WI38 (cell line): Measurements from ENCODE around the gene HSPA12A.

ENCODE experiments used
- H3K4me3 ChIP-seq: 2 replicates; pipeline ENCODE4 v1.5.1; 2011; ENCODE audit warnings: low read depth, mild to moderate bottlenecking, control low read depth, low read length
- TF ChIP-seq, protein P1 (sequence below): IDR thresholded peaks from 2 replicates; pipeline ENCODE4 v1.5.1; 2012; ENCODE audit warnings: low read depth, mild to moderate bottlenecking, control low read depth, low read length

Gene HSPA12A

DNA sequence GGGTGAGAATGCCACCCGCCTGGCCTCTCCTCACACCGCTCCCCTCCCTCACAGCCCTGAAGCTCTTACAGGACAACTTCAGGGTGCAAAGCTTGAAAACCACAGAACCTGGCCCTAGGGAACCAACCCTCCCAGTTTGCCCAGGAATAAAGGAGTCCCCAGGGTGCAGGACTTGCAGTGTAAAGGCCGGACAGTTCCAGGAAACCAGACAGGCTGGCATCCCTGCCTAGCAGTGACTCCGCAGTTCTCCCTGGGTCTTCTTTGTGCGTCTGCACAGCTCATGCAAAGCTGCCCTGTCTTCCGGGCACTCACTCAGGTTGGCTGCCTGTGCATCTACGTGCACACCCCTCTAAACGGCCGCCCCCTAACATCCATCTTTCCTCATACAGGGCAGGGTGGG, 36.1 kb downstream of the HSPA12A start:
- TF ChIP-seq, protein P1, sequence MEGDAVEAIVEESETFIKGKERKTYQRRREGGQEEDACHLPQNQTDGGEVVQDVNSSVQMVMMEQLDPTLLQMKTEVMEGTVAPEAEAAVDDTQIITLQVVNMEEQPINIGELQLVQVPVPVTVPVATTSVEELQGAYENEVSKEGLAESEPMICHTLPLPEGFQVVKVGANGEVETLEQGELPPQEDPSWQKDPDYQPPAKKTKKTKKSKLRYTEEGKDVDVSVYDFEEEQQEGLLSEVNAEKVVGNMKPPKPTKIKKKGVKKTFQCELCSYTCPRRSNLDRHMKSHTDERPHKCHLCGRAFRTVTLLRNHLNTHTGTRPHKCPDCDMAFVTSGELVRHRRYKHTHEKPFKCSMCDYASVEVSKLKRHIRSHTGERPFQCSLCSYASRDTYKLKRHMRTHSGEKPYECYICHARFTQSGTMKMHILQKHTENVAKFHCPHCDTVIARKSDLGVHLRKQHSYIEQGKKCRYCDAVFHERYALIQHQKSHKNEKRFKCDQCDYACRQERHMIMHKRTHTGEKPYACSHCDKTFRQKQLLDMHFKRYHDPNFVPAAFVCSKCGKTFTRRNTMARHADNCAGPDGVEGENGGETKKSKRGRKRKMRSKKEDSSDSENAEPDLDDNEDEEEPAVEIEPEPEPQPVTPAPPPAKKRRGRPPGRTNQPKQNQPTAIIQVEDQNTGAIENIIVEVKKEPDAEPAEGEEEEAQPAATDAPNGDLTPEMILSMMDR: no peak
- no peak overlapping the region for H3K4me3 ChIP-seq

DNA sequence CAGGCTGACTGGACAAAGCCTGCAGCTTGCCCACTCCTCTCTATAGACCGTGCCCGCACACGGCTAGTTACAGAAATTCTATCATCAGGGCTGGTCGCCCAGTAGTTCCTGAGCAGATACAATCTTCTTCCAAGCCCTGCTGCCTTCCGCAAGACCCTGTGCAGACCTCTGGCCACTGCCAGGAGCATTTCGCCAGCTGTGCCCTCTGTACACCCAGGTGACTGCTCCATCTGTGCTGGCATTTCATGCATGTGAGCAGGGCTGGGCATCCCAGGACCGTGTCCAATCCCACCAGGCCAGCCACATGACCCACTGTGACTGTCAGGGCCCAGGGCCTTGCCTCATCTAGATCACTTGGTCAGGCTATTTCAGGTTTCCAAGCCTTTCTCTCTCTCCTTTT, 36.9 kb downstream of the HSPA12A start:
- no peak overlapping the region for H3K4me3 ChIP-seq
- TF ChIP-seq, protein P1: no peak

DNA sequence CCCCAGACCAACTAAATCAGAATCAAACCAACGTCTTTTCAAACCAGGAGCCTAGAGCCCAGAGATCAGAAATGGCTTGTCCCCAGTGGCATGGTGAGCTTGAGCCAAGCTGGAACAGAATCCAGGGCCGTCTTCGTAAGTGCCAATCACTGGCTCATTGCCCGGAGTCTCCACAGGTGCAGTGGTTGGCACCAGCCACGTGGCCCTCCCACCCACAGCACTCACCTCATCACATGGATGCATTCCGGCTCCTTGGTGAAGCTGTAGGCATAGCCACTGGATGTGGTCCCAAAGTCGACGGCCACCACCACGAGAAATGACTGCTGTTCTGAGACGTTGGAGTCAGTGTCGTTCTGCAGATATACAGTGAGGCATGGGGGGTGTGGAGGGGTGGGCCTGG, 37.4 kb downstream of the HSPA12A start:
- no peak overlapping the region for H3K4me3 ChIP-seq
- TF ChIP-seq, protein P1: no peak

DNA sequence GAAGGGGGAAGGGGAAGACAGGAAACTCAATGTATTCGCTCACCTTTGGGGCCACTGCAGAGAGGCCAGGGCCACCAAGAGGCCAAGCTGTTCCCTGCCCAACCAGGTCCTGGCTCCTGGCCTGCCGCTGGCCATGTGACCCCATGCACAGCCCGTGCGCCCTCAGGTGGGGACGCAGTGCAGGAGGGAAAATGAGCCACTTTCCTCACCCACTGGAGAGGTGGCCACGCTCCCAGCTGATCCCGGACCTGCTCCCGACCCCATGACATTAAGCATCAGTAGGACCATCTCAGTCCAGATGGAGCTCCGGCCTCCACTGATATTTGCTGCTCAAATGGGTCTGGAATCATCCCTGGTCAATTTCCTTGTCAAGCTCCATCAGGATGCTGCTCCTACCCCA, 40.2 kb downstream of the HSPA12A start:
- H3K4me3 ChIP-seq: no peak overlapping the region
- TF ChIP-seq, protein P1: no peak

GRCh38 chr10:116699471-116700150, 42.8 kb downstream of the HSPA12A start:
- no peak overlapping the region for H3K4me3 ChIP-seq
- TF ChIP-seq, protein P1: no peak

DNA sequence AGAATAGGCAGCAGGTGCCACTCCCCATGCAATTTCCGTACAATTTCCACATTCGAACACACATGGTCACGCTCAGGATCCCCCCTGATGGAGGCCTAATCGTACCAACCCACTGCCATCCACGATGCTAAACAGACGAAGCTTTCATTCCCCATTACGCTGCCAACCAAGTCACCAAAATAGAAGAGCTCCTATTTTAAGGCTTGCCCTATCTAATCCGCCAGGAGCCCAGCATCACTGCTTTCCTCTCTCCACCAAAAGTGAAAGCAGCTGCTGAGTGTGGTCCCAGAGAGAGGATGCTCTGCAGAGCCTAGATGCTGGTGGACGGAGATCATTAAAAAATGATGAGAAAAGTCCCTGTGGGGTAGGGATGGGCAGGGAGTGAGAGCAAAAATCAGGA, 43.3 kb downstream of the HSPA12A start:
- no peak overlapping the region for H3K4me3 ChIP-seq
- TF ChIP-seq, protein P1: no peak

DNA sequence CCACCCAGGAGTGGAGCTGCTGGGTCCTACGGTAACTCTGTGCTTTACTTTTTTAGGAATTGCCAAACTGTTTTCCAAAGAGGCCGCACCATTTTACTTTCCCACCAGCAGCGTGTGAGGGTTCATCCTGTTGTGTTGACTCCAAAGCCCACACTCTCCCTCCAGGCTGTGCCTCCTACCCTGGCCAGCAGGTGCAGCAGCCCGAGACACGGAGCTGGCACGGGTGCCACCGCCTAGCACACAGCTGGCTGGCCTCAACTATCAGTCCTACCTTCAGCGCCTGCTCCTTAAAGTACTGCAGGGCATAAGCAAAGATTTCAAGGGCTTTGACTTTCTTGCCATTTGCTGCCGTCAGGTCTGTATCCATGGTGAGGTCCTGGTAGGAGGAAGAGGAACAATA, 44.0 kb downstream of the HSPA12A start:
- no peak overlapping the region for H3K4me3 ChIP-seq
- TF ChIP-seq, protein P1: no peak
